ENCODE results near the gene TIMM13.

DNA sequence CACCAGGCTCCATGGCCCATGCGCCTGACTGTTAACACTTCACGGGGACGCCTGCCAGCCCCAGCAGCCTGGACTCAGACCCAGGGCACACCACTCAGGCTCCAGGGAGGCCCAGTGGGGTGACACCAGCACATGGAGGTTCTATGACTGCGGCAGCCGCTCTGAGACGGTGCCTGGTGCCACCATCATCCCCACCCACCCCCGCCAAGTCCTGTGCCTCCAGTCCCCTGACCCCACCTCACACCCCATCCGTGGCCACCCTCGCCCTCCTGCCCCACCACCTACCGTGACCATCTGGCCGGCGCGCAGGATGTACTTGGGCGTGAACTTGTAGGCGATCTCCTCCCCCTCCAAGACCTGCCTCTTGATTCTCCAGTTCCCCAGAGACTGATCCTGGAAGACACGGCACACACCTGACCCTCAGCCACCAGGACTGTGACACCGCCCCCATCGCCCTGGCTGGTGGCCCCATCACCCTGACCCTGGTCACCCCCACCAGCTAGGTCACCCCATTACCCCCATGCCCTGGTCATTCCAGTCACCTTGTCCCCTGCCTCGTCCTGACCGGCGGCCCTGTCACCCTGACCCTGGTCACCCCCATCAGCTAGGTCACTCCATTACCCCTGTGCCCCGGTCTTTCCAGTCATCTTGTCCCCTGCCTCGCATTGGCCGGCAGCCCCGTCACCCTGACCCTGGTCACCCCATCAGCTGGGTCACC is 4.9 kb upstream of the TIMM13 start:
- TF ChIP-seq EP300 (IDR thresholded peaks at IDR 0.05; ENCODE audit: borderline replicate concordance in 1 of 2, control insufficient read depth in 1 of 2, low read depth in 2 of 2, low read length in 2 of 2) (no peak), BHLHE40 (IDR thresholded peaks at IDR 0.05; ENCODE audit: borderline replicate concordance in 1 of 2, low read depth in 2 of 2, low read length in 1 of 2) (no peak), SPI1 (IDR thresholded peaks at IDR 0.05; ENCODE audit: borderline replicate concordance, insufficient read depth, low read depth, low read length) (no peak), SREBF1 (IDR thresholded peaks at IDR 0.05; ENCODE audit: low read length) (no peak), JUNB (IDR thresholded peaks at IDR 0.05) (no peak), CREB1 (IDR thresholded peaks at IDR 0.05; ENCODE audit: low read depth) (no peak), NRF1 (conservative IDR thresholded peaks at IDR 0.05; ENCODE audit: low read depth, low read length) (no peak), YY1 (IDR thresholded peaks at IDR 0.05; ENCODE audit: low read depth, low read length) (no peak), SP1 (IDR thresholded peaks at IDR 0.05; ENCODE audit: low read depth, low read length) (no peak), POLR2A (IDR thresholded peaks at IDR 0.05; ENCODE audit: low read depth, low read length) (no peak)
- TF ChIP-seq, protein P1, sequence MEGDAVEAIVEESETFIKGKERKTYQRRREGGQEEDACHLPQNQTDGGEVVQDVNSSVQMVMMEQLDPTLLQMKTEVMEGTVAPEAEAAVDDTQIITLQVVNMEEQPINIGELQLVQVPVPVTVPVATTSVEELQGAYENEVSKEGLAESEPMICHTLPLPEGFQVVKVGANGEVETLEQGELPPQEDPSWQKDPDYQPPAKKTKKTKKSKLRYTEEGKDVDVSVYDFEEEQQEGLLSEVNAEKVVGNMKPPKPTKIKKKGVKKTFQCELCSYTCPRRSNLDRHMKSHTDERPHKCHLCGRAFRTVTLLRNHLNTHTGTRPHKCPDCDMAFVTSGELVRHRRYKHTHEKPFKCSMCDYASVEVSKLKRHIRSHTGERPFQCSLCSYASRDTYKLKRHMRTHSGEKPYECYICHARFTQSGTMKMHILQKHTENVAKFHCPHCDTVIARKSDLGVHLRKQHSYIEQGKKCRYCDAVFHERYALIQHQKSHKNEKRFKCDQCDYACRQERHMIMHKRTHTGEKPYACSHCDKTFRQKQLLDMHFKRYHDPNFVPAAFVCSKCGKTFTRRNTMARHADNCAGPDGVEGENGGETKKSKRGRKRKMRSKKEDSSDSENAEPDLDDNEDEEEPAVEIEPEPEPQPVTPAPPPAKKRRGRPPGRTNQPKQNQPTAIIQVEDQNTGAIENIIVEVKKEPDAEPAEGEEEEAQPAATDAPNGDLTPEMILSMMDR (IDR thresholded peaks at IDR 0.05 in 2 of 3, conservative IDR thresholded peaks at IDR 0.05 in 1 of 3; ENCODE audit: control insufficient read depth in 2 of 3, extremely low read depth in 1 of 3, insufficient read depth in 1 of 3, low read depth in 3 of 3, low read length in 3 of 3) = no peak
- TF ChIP-seq, protein P2, sequence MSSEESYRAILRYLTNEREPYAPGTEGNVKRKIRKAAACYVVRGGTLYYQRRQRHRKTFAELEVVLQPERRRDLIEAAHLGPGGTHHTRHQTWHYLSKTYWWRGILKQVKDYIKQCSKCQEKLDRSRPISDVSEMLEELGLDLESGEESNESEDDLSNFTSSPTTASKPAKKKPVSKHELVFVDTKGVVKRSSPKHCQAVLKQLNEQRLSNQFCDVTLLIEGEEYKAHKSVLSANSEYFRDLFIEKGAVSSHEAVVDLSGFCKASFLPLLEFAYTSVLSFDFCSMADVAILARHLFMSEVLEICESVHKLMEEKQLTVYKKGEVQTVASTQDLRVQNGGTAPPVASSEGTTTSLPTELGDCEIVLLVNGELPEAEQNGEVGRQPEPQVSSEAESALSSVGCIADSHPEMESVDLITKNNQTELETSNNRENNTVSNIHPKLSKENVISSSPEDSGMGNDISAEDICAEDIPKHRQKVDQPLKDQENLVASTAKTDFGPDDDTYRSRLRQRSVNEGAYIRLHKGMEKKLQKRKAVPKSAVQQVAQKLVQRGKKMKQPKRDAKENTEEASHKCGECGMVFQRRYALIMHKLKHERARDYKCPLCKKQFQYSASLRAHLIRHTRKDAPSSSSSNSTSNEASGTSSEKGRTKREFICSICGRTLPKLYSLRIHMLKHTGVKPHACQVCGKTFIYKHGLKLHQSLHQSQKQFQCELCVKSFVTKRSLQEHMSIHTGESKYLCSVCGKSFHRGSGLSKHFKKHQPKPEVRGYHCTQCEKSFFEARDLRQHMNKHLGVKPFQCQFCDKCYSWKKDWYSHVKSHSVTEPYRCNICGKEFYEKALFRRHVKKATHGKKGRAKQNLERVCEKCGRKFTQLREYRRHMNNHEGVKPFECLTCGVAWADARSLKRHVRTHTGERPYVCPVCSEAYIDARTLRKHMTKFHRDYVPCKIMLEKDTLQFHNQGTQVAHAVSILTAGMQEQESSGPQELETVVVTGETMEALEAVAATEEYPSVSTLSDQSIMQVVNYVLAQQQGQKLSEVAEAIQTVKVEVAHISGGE (CRISPR knock-in tag; IDR thresholded peaks at IDR 0.05) = no peak
